Measurements from ENCODE around the gene RARS2. TPM values are rescaled to one million over a fixed set of nuclear protein-coding genes. Genes with fewer than 3 reads are reported as not detected.

Gene RARS2
- total RNA-seq, 6 donors from 2014 or later, result 21.9 to 32.5 (median 23.7) TPM

DNA sequence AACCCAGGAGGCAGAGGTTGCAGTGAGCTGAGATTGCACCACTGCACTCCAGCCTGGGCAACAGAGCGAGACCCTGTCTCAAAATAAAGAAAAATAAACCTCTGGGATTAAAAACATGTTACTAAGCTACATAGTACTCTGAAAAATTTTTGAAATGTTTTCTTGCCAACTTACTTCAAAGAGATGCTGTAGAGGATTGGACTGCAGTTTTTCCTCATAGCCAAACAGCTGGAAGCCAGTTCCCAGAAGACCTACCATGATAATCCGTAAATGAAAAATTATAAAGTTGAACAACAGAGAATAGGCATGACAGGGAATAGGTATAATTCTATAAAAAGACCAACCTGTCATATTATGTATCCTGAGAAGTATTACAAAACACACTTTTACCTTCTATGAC, 48.0 kb downstream of the RARS2 start:
- H3K27me3 ChIP-seq, result no peaks in the 10 kb centered on the region
- peak overlapping the region in 1 of 4 donors; percentile 10 for H3K27ac ChIP-seq
- WGBS, 2 donors, result 92 to 94% methylated on average over 2 of the region's 2 CpGs
- H3K36me3 ChIP-seq, result peaks cover 0 to 51% (median 12%) of the 10 kb centered on the region in 4 donors
- H3K4me1 ChIP-seq, result peaks cover 0 to 9% (median 0%) of the 10 kb centered on the region in 4 donors
- no peaks in the 10 kb centered on the region for H3K9me3 ChIP-seq
- no peak for TF ChIP-seq POLR2A (IDR thresholded peaks at IDR 0.05)
- TF ChIP-seq, protein P1, sequence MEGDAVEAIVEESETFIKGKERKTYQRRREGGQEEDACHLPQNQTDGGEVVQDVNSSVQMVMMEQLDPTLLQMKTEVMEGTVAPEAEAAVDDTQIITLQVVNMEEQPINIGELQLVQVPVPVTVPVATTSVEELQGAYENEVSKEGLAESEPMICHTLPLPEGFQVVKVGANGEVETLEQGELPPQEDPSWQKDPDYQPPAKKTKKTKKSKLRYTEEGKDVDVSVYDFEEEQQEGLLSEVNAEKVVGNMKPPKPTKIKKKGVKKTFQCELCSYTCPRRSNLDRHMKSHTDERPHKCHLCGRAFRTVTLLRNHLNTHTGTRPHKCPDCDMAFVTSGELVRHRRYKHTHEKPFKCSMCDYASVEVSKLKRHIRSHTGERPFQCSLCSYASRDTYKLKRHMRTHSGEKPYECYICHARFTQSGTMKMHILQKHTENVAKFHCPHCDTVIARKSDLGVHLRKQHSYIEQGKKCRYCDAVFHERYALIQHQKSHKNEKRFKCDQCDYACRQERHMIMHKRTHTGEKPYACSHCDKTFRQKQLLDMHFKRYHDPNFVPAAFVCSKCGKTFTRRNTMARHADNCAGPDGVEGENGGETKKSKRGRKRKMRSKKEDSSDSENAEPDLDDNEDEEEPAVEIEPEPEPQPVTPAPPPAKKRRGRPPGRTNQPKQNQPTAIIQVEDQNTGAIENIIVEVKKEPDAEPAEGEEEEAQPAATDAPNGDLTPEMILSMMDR (IDR thresholded peaks at IDR 0.05), result no peak
- TF ChIP-seq EP300 (IDR thresholded peaks at IDR 0.05), result no peak
- no peak for TF ChIP-seq POLR2AphosphoS5 (IDR thresholded peaks at IDR 0.05)
- ATAC-seq (ENCODE audit: low FRiP score in 2 of 2) (no peak), DNase-seq (no peak)
- H3K4me3 ChIP-seq, result no peak overlapping the region

DNA sequence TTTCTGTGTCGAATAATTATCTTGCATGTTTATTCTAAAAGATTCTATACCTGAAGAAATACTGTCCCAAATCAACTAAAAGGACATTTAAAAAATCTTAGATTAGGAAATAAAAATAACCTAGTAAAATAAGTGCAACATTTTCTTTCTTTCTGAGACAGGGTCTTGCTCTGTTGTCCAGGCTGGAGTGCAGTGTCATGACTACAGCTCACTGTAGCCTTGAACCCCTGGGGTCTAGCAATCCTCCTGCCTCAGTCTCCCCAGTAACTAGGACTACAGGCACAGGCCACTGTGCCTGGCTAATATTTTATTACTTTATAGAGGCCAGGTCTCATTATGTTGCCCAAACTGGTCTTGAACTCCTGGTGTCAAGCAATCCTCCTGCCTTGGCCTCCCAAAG, 48.7 kb downstream of the RARS2 start:
- no peak overlapping the region for H3K4me3 ChIP-seq
- H3K27ac ChIP-seq, result no peak overlapping the region
- H3K27me3 ChIP-seq, result no peaks in the 10 kb centered on the region
- WGBS, 2 donors, result 69 to 78% methylated on average over 1 of the region's 1 CpG
- DNase-seq (no peak), ATAC-seq (ENCODE audit: low FRiP score in 2 of 2) (no peak)
- TF ChIP-seq EP300 (IDR thresholded peaks at IDR 0.05) (no peak), POLR2AphosphoS5 (IDR thresholded peaks at IDR 0.05) (no peak), POLR2A (IDR thresholded peaks at IDR 0.05) (no peak)
- TF ChIP-seq, protein P1 (IDR thresholded peaks at IDR 0.05), result no peak
- H3K36me3 ChIP-seq, result peaks cover 0 to 51% (median 12%) of the 10 kb centered on the region in 4 donors
- peaks cover 0 to 9% (median 0%) of the 10 kb centered on the region in 4 donors for H3K4me1 ChIP-seq
- H3K9me3 ChIP-seq, result no peaks in the 10 kb centered on the region

DNA sequence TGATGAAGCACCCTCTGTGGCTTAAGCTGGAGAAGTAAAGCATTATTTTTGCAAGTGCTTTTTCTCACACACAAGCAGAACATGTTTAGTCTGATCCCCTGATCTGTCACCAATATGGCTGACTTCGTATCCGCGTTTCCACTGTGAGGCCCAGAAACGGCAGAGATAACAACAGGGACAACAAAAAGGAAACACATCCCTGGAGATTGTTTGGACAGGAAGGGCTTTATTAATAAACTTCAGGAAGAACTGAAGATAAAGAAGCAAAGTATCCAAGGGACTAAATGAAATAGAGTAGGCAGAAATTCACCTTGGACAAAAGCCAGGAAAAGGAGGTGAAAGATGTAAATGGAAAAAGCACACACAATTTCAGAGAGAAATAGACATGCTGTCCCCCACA, 49.2 kb downstream of the RARS2 start:
- peaks cover 0 to 9% (median 0%) of the 10 kb centered on the region in 4 donors for H3K4me1 ChIP-seq
- WGBS, 2 donors, result 54 to 71% methylated on average over 4 of the region's 4 CpGs
- TF ChIP-seq, protein P1 (IDR thresholded peaks at IDR 0.05), result no peak
- TF ChIP-seq POLR2A (IDR thresholded peaks at IDR 0.05) (no peak), EP300 (IDR thresholded peaks at IDR 0.05) (no peak), POLR2AphosphoS5 (IDR thresholded peaks at IDR 0.05) (no peak)
- ATAC-seq (ENCODE audit: low FRiP score in 2 of 2), result no peak
- H3K27me3 ChIP-seq, result no peaks in the 10 kb centered on the region
- no peak overlapping the region for H3K4me3 ChIP-seq
- peaks cover 0 to 51% (median 12%) of the 10 kb centered on the region in 4 donors for H3K36me3 ChIP-seq
- DNase-seq, result no peak
- peak overlapping the region in 1 of 4 donors; percentile 2 for H3K27ac ChIP-seq
- H3K9me3 ChIP-seq, result no peaks in the 10 kb centered on the region

DNA sequence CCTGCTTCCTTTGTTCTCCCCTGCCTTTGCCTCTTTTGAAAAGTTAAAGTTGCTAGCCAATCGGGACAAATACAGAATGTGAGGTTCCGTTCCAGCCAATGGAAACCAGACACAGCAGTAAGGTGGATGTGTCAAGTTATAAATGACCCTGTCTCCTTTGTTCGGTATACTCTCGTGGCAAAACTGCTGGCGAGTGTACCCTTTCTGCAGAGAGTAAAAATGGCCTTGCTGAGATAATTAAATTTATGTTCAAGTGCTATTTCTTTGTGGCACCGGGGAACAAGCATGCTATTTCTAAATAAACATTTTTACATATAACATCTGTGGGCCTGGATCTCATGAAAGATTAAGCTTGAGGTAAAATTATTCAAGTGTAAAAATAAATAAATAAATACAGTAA, 50.2 kb downstream of the RARS2 start:
- no peak overlapping the region for H3K4me3 ChIP-seq
- ATAC-seq (ENCODE audit: low FRiP score in 2 of 2), result no peak
- no peak for TF ChIP-seq EP300 (IDR thresholded peaks at IDR 0.05)
- TF ChIP-seq, protein P1 (IDR thresholded peaks at IDR 0.05), result no peak
- no peak for TF ChIP-seq POLR2AphosphoS5 (IDR thresholded peaks at IDR 0.05)
- TF ChIP-seq POLR2A (IDR thresholded peaks at IDR 0.05), result no peak
- 84 to 86% methylated on average over 6 of the region's 6 CpGs for WGBS, 2 donors
- DNase-seq, result no peak
- no peak overlapping the region for H3K27ac ChIP-seq
- peaks cover 0 to 45% (median 5%) of the 10 kb centered on the region in 4 donors for H3K36me3 ChIP-seq
- peaks cover 0 to 9% (median 0%) of the 10 kb centered on the region in 4 donors for H3K4me1 ChIP-seq
- no peaks in the 10 kb centered on the region for H3K27me3 ChIP-seq
- no peaks in the 10 kb centered on the region for H3K9me3 ChIP-seq

Data from upper lobe of left lung (tissue), 6 donors.